ENCODE results near the gene SARNP. TPM values are rescaled to one million over a fixed set of nuclear protein-coding genes. Genes with fewer than 3 reads are reported as not detected.
"Not testable (repeated sequence)": the region's sequence is repeated elsewhere in the genome, so short reads cannot be mapped to it uniquely, and the experiment has no call there.

SARNP gene
- polyA plus RNA-seq, 3 donors from 2014 or later, result 115 to 157 (median 132) TPM

- no peaks in the 10 kb centered on the region for H3K4me1 Mint-ChIP-seq
- no peak overlapping the region for H3K27ac Mint-ChIP-seq
- peaks cover 0 to 3% (median 0%) of the 10 kb centered on the region in 6 donors for H3K9me3 Mint-ChIP-seq
- no peak overlapping the region for H3K4me3 Mint-ChIP-seq
- DNase-seq, result no peak
- no peaks in the 10 kb centered on the region for H3K36me3 Mint-ChIP-seq
- peaks cover 1 to 10% (median 4%) of the 10 kb centered on the region in 3 donors for H3K27me3 Mint-ChIP-seq (ENCODE audit: low read depth in 3 of 3)
Measured at GRCh38 chr12:55845785-55846496, 28.4 kb upstream of the SARNP start.

GRCh38 chr12:55845361-55845760 lies 27.8 kb upstream of the SARNP start:
- Mint-ChIP-seq H3K36me3 (no peaks in the 10 kb centered on the region), H3K27ac (no peak overlapping the region), H3K4me3 (no peak overlapping the region), H3K9me3 (peaks cover 0 to 3% (median 0%) of the 10 kb centered on the region in 6 donors), H3K27me3 (ENCODE audit: low read depth in 3 of 3) (peaks cover 1 to 10% (median 4%) of the 10 kb centered on the region in 3 donors), H3K4me1 (no peaks in the 10 kb centered on the region)
- no peak for DNase-seq

- no peak overlapping the region for H3K27ac Mint-ChIP-seq
- peaks cover 1 to 10% (median 4%) of the 10 kb centered on the region in 3 donors for H3K27me3 Mint-ChIP-seq (ENCODE audit: low read depth in 3 of 3)
- H3K4me3 Mint-ChIP-seq, result no peak overlapping the region
- H3K9me3 Mint-ChIP-seq, result peaks cover 0 to 3% (median 0%) of the 10 kb centered on the region in 6 donors
- DNase-seq, result no peak
- no peaks in the 10 kb centered on the region for H3K36me3 Mint-ChIP-seq
- no peaks in the 10 kb centered on the region for H3K4me1 Mint-ChIP-seq
Measured at GRCh38 chr12:55844961-55845360, 27.4 kb upstream of the SARNP start.

DNA sequence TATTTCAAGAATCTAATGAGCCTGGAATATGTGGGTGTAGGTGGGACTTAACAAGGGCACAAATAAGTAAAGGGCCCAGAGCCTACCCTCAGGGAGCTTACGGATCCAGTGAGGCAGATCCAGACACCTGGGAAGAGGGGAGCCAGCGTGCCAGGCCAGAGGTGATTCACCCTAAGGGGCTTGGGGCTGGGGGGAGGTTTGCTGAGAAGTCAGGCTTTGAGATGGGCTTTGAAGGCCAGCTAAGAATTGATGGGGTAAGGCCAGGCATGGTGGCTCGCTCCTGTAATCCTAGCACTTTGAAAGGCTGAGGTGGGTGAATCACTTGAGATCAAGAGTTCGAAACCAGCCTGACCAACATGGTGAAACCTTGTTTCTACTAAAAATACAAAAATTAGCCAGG lies 25.9 kb upstream of the SARNP start:
- Mint-ChIP-seq H3K9me3 (peaks cover 0 to 3% (median 0%) of the 10 kb centered on the region in 6 donors), H3K36me3 (no peaks in the 10 kb centered on the region), H3K27ac (no peak overlapping the region), H3K27me3 (ENCODE audit: low read depth in 3 of 3) (peaks cover 3 to 6% (median 4%) of the 10 kb centered on the region in 3 donors), H3K4me1 (no peaks in the 10 kb centered on the region), H3K4me3 (no peak overlapping the region)
- DNase-seq, result no peak

DNA sequence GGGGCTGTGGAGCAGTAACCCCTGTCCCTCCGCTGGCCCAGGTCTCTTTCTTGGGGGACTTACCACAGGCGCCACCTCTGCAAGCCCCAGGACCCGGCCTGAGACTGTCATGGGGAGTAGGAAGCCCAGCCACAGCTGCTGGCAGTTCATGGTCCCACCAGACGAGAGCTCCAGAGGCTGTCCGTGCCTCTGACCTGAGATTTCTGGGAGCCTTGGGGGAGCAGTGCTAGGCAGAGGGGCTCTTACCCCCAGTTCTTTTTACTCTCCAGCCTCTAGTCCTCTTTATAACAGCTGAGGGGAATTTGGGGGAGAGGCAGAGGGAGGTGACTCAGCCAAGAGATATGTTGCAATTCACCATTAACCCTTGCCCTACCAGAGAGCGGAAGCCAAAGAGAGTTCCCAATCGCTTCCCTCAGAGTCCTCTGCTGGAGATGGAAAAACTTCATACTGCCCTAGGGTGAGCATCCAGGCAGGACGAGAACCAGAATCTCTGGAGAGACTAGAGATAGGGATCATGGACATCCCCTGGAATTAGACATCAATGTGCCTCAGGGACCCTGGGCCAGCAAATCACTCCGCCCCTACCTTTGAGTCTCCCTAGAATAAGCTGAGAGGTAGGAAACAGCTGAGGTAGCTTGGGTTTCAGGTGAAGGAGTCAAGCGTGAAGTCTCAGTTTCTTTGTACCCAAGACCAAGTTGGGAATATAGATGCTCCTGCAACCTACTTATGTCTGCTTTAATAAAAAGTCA lies 25.3 kb upstream of the SARNP start, which contains the start of gene MMP19:
TSS of gene MMP19 (minus strand) at position 256 of the 749 bp plus-strand sequence. CDS start at position 150, 106 bp downstream.
- H3K4me3 Mint-ChIP-seq, result no peak within 1 kb of the TSS
- no peaks in the 10 kb centered on the region for H3K4me1 Mint-ChIP-seq
- H3K27ac Mint-ChIP-seq, result no peak within 1 kb of the TSS
- H3K9me3 Mint-ChIP-seq, result peaks cover 0 to 3% (median 0%) of the 10 kb centered on the region in 6 donors
- DNase-seq, result no peak
- H3K27me3 Mint-ChIP-seq (ENCODE audit: low read depth in 3 of 3), result peaks cover 3 to 6% (median 4%) of the 10 kb centered on the region in 3 donors
- H3K36me3 Mint-ChIP-seq, result no peaks in the 10 kb centered on the region

DNA sequence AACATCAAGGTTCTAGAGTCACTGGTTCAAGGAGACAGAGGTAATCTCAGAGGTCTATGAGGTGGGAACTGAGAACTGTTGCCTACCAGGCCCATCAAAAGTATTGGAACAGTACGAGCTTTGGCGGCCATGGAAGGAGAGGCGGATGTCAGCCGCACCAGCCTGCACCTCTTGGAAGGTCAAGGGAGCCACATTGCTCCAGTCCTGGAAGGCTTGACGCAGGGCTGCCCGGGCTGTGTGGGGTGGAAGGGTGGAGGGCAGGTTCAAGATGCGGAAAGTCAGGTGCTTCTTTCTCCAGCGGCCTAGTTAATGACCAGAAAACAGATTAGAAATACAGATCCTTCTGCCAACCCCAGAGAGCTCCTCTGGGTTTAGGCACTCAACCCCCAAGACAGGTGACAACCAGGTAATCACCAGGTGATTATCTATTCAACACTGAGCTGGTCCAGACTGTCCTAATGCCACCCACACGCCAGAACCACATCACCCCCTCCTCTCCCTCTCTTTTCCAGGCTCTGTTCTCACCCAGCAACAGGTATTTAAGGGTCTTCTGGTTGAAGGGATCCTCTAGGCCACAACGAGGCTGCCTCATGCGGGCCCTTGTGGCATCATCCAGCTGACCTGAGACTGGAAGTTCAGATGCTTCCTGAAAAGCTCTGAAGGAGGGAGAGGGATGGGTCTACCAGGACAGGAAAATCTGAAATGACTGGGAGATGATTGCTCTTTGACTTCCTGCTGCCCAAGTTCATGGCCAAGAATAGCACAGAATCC lies 23.2 kb upstream of the SARNP start:
- H3K27me3 Mint-ChIP-seq (ENCODE audit: low read depth in 3 of 3), result peaks cover 3 to 4% (median 3%) of the 10 kb centered on the region in 3 donors
- no peaks in the 10 kb centered on the region for H3K36me3 Mint-ChIP-seq
- no peak for DNase-seq
- no peak overlapping the region for H3K27ac Mint-ChIP-seq
- no peaks in the 10 kb centered on the region for H3K4me1 Mint-ChIP-seq
- no peak overlapping the region for H3K4me3 Mint-ChIP-seq
- no peaks in the 10 kb centered on the region for H3K9me3 Mint-ChIP-seq

- no peaks in the 10 kb centered on the region for H3K36me3 Mint-ChIP-seq
- no peak for DNase-seq
- no peaks in the 10 kb centered on the region for H3K4me1 Mint-ChIP-seq
- no peaks in the 10 kb centered on the region for H3K9me3 Mint-ChIP-seq
- H3K27me3 Mint-ChIP-seq (ENCODE audit: low read depth in 3 of 3), result peaks cover 3% of the 10 kb centered on the region in 3 donors
- peak overlapping the region in 1 of 6 donors; percentile 65 for H3K27ac Mint-ChIP-seq
- H3K4me3 Mint-ChIP-seq, result no peak overlapping the region
Measured at GRCh38 chr12:55839345-55840140, 22.0 kb upstream of the SARNP start.

DNA sequence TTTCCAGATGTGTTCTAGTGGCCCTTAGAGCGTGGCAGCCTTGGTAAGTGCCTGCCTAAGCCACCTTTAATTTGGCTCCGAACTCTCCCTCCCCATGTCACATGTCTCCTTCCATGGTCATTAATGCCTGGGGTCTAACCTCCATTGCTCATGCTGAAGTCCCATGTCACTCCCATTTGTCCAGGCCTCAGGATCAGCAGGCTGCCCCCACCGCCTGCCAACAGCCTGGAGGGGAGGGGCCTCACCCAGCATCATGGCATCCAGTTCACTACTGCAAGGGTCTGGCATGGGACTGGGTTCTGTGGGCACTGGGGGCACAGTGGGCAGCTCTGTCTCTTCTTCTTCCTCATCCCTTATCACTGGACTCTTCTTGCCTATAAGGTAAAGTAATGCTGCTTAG lies 20.8 kb upstream of the SARNP start:
- H3K36me3 Mint-ChIP-seq, result no peaks in the 10 kb centered on the region
- H3K27ac Mint-ChIP-seq, result no peak overlapping the region
- H3K4me1 Mint-ChIP-seq, result peaks cover 0 to under 1% of the 10 kb centered on the region in 2 donors
- H3K4me3 Mint-ChIP-seq, result no peak overlapping the region
- DNase-seq, result no peak
- no peaks in the 10 kb centered on the region for H3K9me3 Mint-ChIP-seq
- peaks cover 1 to 3% (median 3%) of the 10 kb centered on the region in 3 donors for H3K27me3 Mint-ChIP-seq (ENCODE audit: low read depth in 3 of 3)

DNA sequence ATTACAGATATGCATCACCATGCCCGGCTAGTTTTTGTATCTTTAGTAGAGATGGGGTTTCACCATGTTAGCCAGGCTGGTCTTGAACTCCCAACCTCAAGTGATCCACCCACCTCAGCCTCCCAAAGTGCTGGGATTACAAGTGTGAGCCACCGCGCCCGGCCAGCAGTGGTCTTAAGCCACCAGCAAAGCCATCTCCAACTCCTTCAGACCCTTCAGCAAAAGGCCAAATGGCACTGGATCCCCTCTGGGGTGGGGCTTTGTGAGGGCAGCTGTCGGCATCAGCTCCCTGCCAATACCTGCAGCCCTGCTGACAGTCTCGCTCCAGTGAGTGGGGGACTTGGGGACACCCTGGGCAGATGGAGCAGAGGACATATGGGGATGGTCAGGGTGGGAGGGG lies 16.9 kb upstream of the SARNP start:
- H3K9me3 Mint-ChIP-seq; DNase-seq; H3K4me3 Mint-ChIP-seq; H3K36me3 Mint-ChIP-seq; H3K27me3 Mint-ChIP-seq (ENCODE audit: low read depth in 3 of 3); H3K27ac Mint-ChIP-seq: not testable (repeated sequence)
- H3K4me1 Mint-ChIP-seq, result peaks cover 29% of the 10 kb centered on the region in 2 donors

DNA sequence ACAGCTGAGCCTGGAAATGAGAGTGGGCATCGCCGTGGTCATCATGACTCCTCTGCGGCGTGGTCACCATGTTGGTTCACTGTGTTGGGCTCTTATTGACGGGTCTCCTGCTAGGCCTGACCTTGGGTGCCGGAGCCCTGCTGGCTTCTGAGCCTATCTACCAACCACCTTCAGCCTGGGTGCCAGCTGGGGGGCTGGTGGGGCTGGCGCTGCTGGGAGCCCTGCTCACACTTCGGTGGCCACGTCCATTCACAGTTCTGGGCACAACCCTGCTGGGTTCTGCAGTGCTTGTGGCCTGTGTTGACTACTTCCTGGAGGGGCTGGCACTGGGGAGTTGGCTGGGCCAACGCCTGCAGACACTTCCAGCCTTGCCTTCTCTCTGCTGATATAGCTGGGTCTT lies 15.5 kb upstream of the SARNP start:
- H3K4me1 Mint-ChIP-seq, result peaks cover 36% of the 10 kb centered on the region in 2 donors
- no peaks in the 10 kb centered on the region for H3K36me3 Mint-ChIP-seq
- H3K9me3 Mint-ChIP-seq, result no peaks in the 10 kb centered on the region
- DNase-seq, result no peak
- no peak overlapping the region for H3K27ac Mint-ChIP-seq
- H3K4me3 Mint-ChIP-seq, result no peak overlapping the region
- H3K27me3 Mint-ChIP-seq (ENCODE audit: low read depth in 3 of 3), result peaks cover 3 to 11% (median 3%) of the 10 kb centered on the region in 3 donors

- DNase-seq, result no peak
- H3K27ac Mint-ChIP-seq, result peak overlapping the region; percentile 36 to 96 (median 92)
- peaks cover 3 to 11% (median 3%) of the 10 kb centered on the region in 3 donors for H3K27me3 Mint-ChIP-seq (ENCODE audit: low read depth in 3 of 3)
- peak overlapping the region; percentile 96 to 100 (median 99) for H3K4me3 Mint-ChIP-seq
- H3K36me3 Mint-ChIP-seq, result no peaks in the 10 kb centered on the region
- peaks cover 48 to 49% of the 10 kb centered on the region in 2 donors for H3K4me1 Mint-ChIP-seq
- H3K9me3 Mint-ChIP-seq, result peaks cover 0 to 1% (median 0%) of the 10 kb centered on the region in 6 donors
Measured at GRCh38 chr12:55831447-55831815, 13.9 kb upstream of the SARNP start.

GRCh38 chr12:55830601-55831446 lies 13.3 kb upstream of the SARNP start:
- peak; percentile 49 to 56 (median 50) for DNase-seq
- peak overlapping the region; percentile 90 to 96 (median 94) for H3K27ac Mint-ChIP-seq
- H3K4me3 Mint-ChIP-seq, result peak overlapping the region; percentile 96 to 100 (median 99)
- peaks cover 3 to 11% (median 3%) of the 10 kb centered on the region in 3 donors for H3K27me3 Mint-ChIP-seq (ENCODE audit: low read depth in 3 of 3)
- H3K36me3 Mint-ChIP-seq, result no peaks in the 10 kb centered on the region
- H3K4me1 Mint-ChIP-seq, result peaks cover 53 to 54% of the 10 kb centered on the region in 2 donors
- H3K9me3 Mint-ChIP-seq, result peaks cover 0 to 1% (median 0%) of the 10 kb centered on the region in 6 donors
